ENCODE results near the gene AKAP1. TPM values are rescaled to one million over a fixed set of nuclear protein-coding genes. Genes with fewer than 3 reads are reported as not detected.

Gene AKAP1
- total and polyA plus RNA-seq, 4 donors, result 31.3 to 58.5 (median 39.8) TPM

- no peaks in the 10 kb centered on the region for H3K36me3 ChIP-seq (ENCODE audit: control insufficient read depth in 4 of 4, insufficient read depth in 3 of 4, low read depth in 1 of 4, low read length in 3 of 4)
- no peak overlapping the region for H3K27ac ChIP-seq (ENCODE audit: low read depth in 1 of 2, low read length in 2 of 2)
- peaks cover 0 to 23% (median 12%) of the 10 kb centered on the region in 4 donors for H3K4me1 ChIP-seq (ENCODE audit: control insufficient read depth in 4 of 4, insufficient read depth in 4 of 4, low read length in 3 of 4)
- H3K9ac ChIP-seq (ENCODE audit: low read depth in 1 of 2, low read length in 2 of 2), result no peak overlapping the region
- 86% methylated on average over 5 of the region's 5 CpGs for WGBS
- H3K9me3 ChIP-seq (ENCODE audit: control insufficient read depth in 4 of 4, low read length in 3 of 4), result no peaks in the 10 kb centered on the region
- no peak overlapping the region for H3K4me3 ChIP-seq (ENCODE audit: low read depth in 1 of 3, low read length in 3 of 3)
- no peak for TF ChIP-seq ATF3 (IDR thresholded peaks at IDR 0.05)
- no peak for TF ChIP-seq SP1 (IDR thresholded peaks at IDR 0.05)
- no peak for TF ChIP-seq NR2F2 (IDR thresholded peaks at IDR 0.05)
- no peak for TF ChIP-seq HNF4A (conservative IDR thresholded peaks at IDR 0.05)
- no peak for TF ChIP-seq RAD21 (IDR thresholded peaks at IDR 0.05)
- TF ChIP-seq HNF4G (IDR thresholded peaks at IDR 0.05), result no peak
- TF ChIP-seq YY1 (IDR thresholded peaks at IDR 0.05), result no peak
- TF ChIP-seq RXRA (IDR thresholded peaks at IDR 0.05), result no peak
- no peak for TF ChIP-seq ZBTB33 (IDR thresholded peaks at IDR 0.05)
- TF ChIP-seq FOXA1 (IDR thresholded peaks at IDR 0.05), result no peak
- TF ChIP-seq JUND (IDR thresholded peaks at IDR 0.05), result no peak
- TF ChIP-seq REST (IDR thresholded peaks at IDR 0.05), result no peak
- no peak for TF ChIP-seq GABPA (IDR thresholded peaks at IDR 0.05 in 1 of 2, conservative IDR thresholded peaks at IDR 0.05 in 1 of 2)
- TF ChIP-seq EGR1 (IDR thresholded peaks at IDR 0.05; ENCODE audit: low read depth in 2 of 2), result no peak
- no peak for TF ChIP-seq FOXA2 (IDR thresholded peaks at IDR 0.05)
- no peak for TF ChIP-seq CTCF (IDR thresholded peaks at IDR 0.05; ENCODE audit: low read depth, low read length, missing input control)
- TF ChIP-seq MAX (IDR thresholded peaks at IDR 0.05), result no peak
- no peak for TF ChIP-seq TAF1 (conservative IDR thresholded peaks at IDR 0.05)
- peaks cover 0 to 2% (median 0%) of the 10 kb centered on the region in 4 donors for H3K27me3 ChIP-seq (ENCODE audit: control insufficient read depth in 4 of 4, insufficient read depth in 4 of 4, low read length in 3 of 4)
- DNase-seq (ENCODE audit: low spot score), result no peak
Observed at GRCh38 chr17:57050306-57050705, 34.7 kb upstream of the AKAP1 start.
